ENCODE data around the gene KRTAP6-3. TPM values are rescaled to one million over a fixed set of nuclear protein-coding genes. Genes with fewer than 3 reads are reported as not detected.

Gene KRTAP6-3
- total and polyA plus RNA-seq, 2 donors (not counting 1 experiment from before 2014, with no cell fraction given) = not detected

DNA sequence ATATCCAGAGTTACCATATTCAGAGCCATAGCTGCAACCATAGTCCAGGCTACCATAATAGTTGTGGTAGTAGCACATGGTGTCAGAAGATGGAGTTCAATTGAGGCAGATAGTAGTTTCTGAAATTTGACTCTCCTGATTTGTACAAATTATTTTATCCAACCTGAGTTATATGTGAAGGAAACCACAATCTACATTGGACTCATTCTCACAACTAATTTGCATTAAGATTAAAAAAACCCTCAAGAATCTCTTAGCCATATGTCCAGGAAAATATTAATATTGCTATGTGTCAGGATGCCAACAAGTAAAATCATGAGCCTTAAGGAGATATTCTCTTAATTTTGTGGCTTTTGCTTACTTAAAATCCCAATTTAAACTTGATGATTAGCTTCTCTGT lies 1.9 kb upstream of the KRTAP6-3 start, which contains the start of gene KRTAP22-2:
Gene KRTAP22-2, minus strand, starts transcription at position 101 of the 400 bp plus-strand sequence.
- Histone ChIP-seq H3K27ac (ENCODE audit: low read length in 2 of 2) (no peak within 1 kb of the TSS), H3K79me2 (ENCODE audit: control insufficient read depth, insufficient read depth, low read length) (no peaks in the 10 kb centered on the region), H3K9me3 (ENCODE audit: control extremely low read depth in 1 of 3, control insufficient read depth in 2 of 3, insufficient read depth in 1 of 3, low read length in 2 of 3) (peaks cover 0 to 4% (median 3%) of the 10 kb centered on the region in 3 donors), H3K4me1 (ENCODE audit: control insufficient read depth in 2 of 2, insufficient read depth in 2 of 2, low read length in 2 of 2) (no peaks in the 10 kb centered on the region), H3K36me3 (replicated peaks in 1 of 2; ENCODE audit: control extremely low read depth in 1 of 2, control insufficient read depth in 1 of 2, extremely low read depth in 1 of 2, insufficient read depth in 2 of 2, low read length in 1 of 2) (no peaks in the 10 kb centered on the region), H3K9ac (ENCODE audit: low read length) (no peak within 1 kb of the TSS), H3K4me3 (ENCODE audit: control extremely low read depth in 1 of 5, extremely low read depth in 1 of 5, insufficient read depth in 1 of 5, low read depth in 2 of 5, low read length in 4 of 5) (no peak within 1 kb of the TSS), H3K27me3 (replicated peaks in 1 of 4; ENCODE audit: control extremely low read depth in 1 of 4, control insufficient read depth in 3 of 4, insufficient read depth in 4 of 4, low read length in 3 of 4) (no peaks in the 10 kb centered on the region), H2AFZ (ENCODE audit: insufficient read depth, low read depth, low read length, poor library complexity, severe bottlenecking) (no peak within 1 kb of the TSS), H4K20me1 (ENCODE audit: control insufficient read depth, insufficient read depth, low read length, poor library complexity, severe bottlenecking) (no peaks in the 10 kb centered on the region), H3K4me2 (replicated peaks; ENCODE audit: low read depth, low read length, poor library complexity, severe bottlenecking) (no peak within 1 kb of the TSS)
- ChIA-PET POLR2A (no interaction called here), CTCF (no interaction called here)
- H3K27me3 Mint-ChIP-seq = no peaks in the 10 kb centered on the region
- intact Hi-C loops (cut with micrococcal nuclease) = no loop called here
- TF ChIP-seq EZH2 (IDR thresholded peaks at IDR 0.05; ENCODE audit: borderline replicate concordance, insufficient read depth, low read depth, low read length, poor library complexity, severe bottlenecking) = no peak
- TF ChIP-seq, protein P1, sequence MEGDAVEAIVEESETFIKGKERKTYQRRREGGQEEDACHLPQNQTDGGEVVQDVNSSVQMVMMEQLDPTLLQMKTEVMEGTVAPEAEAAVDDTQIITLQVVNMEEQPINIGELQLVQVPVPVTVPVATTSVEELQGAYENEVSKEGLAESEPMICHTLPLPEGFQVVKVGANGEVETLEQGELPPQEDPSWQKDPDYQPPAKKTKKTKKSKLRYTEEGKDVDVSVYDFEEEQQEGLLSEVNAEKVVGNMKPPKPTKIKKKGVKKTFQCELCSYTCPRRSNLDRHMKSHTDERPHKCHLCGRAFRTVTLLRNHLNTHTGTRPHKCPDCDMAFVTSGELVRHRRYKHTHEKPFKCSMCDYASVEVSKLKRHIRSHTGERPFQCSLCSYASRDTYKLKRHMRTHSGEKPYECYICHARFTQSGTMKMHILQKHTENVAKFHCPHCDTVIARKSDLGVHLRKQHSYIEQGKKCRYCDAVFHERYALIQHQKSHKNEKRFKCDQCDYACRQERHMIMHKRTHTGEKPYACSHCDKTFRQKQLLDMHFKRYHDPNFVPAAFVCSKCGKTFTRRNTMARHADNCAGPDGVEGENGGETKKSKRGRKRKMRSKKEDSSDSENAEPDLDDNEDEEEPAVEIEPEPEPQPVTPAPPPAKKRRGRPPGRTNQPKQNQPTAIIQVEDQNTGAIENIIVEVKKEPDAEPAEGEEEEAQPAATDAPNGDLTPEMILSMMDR (IDR thresholded peaks at IDR 0.05) = no peak
- H3K4me1 Mint-ChIP-seq = no peaks in the 10 kb centered on the region
- H3K9me3 Mint-ChIP-seq (ENCODE audit: insufficient read depth) = peaks cover 3% of the 10 kb centered on the region
- no peak for ATAC-seq (ENCODE audit: low read depth)
- H3K27ac Mint-ChIP-seq = no peak within 1 kb of the TSS
- no peak within 1 kb of the TSS for H3K4me3 Mint-ChIP-seq
- DNase-seq = no peak

DNA sequence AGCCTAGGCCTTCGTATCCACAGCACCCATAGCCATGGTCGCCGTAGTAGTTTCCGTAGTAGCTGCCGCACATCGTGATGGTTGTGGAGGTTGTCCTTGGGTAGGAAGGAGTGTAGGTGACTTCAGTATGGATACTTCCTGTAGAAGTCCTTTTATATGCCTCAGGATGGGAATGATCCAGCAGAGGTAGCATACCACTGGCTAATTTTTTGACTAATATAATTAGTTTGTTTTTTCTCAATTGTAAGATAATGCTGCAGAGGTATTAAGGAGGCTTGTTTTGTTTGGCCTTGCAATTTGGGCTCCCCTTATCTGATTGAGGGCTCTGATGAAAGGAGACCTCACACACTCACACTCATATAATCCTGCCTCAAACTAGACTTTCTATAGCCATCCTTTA lies 6.6 kb downstream of the KRTAP6-3 start, which contains the start of gene KRTAP6-2:
Gene KRTAP6-2, minus strand, starts transcription at position 101 of the 400 bp plus-strand sequence. Its CDS starts 28 bp downstream, at position 73.
- Histone ChIP-seq H3K79me2 (ENCODE audit: control insufficient read depth, insufficient read depth, low read length) (no peaks in the 10 kb centered on the region), H3K36me3 (replicated peaks in 1 of 2; ENCODE audit: control extremely low read depth in 1 of 2, control insufficient read depth in 1 of 2, extremely low read depth in 1 of 2, insufficient read depth in 2 of 2, low read length in 1 of 2) (no peaks in the 10 kb centered on the region), H3K27me3 (replicated peaks in 1 of 4; ENCODE audit: control extremely low read depth in 1 of 4, control insufficient read depth in 3 of 4, insufficient read depth in 4 of 4, low read length in 3 of 4) (no peaks in the 10 kb centered on the region), H4K20me1 (ENCODE audit: control insufficient read depth, insufficient read depth, low read length, poor library complexity, severe bottlenecking) (no peaks in the 10 kb centered on the region), H2AFZ (ENCODE audit: insufficient read depth, low read depth, low read length, poor library complexity, severe bottlenecking) (no peak within 1 kb of the TSS), H3K4me2 (replicated peaks; ENCODE audit: low read depth, low read length, poor library complexity, severe bottlenecking) (no peak within 1 kb of the TSS), H3K4me1 (ENCODE audit: control insufficient read depth in 2 of 2, insufficient read depth in 2 of 2, low read length in 2 of 2) (no peaks in the 10 kb centered on the region), H3K27ac (ENCODE audit: low read length in 2 of 2) (no peak within 1 kb of the TSS), H3K9ac (ENCODE audit: low read length) (no peak within 1 kb of the TSS), H3K4me3 (ENCODE audit: control extremely low read depth in 1 of 5, extremely low read depth in 1 of 5, insufficient read depth in 1 of 5, low read depth in 2 of 5, low read length in 4 of 5) (no peak within 1 kb of the TSS), H3K9me3 (ENCODE audit: control extremely low read depth in 1 of 3, control insufficient read depth in 2 of 3, insufficient read depth in 1 of 3, low read length in 2 of 3) (peaks cover 0 to 2% (median 0%) of the 10 kb centered on the region in 3 donors)
- 98% methylated on average over 6 of the region's 6 CpGs for WGBS (ENCODE audit: insufficient coverage)
- Mint-ChIP-seq H3K27ac (no peak within 1 kb of the TSS), H3K4me3 (no peak within 1 kb of the TSS), H3K4me1 (no peaks in the 10 kb centered on the region), H3K9me3 (ENCODE audit: insufficient read depth) (peaks cover 8% of the 10 kb centered on the region), H3K27me3 (no peaks in the 10 kb centered on the region)
- POLR2A ChIA-PET = no interaction called here
- DNase-seq (no peak), ATAC-seq (ENCODE audit: low read depth) (no peak)
- intact Hi-C loops (cut with micrococcal nuclease) = no loop called here
- TF ChIP-seq, protein P1 (IDR thresholded peaks at IDR 0.05) = no peak
- CTCF ChIA-PET = no interaction called here

Measured in B cell (primary cell).